Activated B cell treated with CpG ODN at 0.5 μM for 24 hours (primary cell): ENCODE results near the gene CX3CR1. TPM values are rescaled to one million over a fixed set of nuclear protein-coding genes. Genes with fewer than 3 reads are reported as not detected.

Experiments
- ATAC-seq: fragments of 200-7000 bp; cut with Tn5 transposase; one replicate; pipeline ENCODE4 v1.10.0; 2021; ENCODE audit warnings: low read depth, mild to moderate bottlenecking, moderate library complexity
- CTCF ChIA-PET: fragments of 350-600 bp; sonication (Branson Sonifier 250); formaldehyde crosslinking; loops from one replicate; lab custom pipeline; 2021; ENCODE audit warnings: antibody characterized with exemption; lab: Charles Lee
- POLR2A ChIA-PET: fragments of 350-600 bp; sonication (Branson Sonifier 250); formaldehyde crosslinking; loops from one replicate; lab custom pipeline; 2021; ENCODE audit warnings: antibody characterized with exemption; lab: Charles Lee
- DNase-seq: peaks from one replicate; pipeline ENCODE4 v3.0.0; 2022
- H3K27ac Mint-ChIP-seq: one replicate; pipeline ENCODE4 v1.8.0; 2020; ENCODE audit warnings: mixed read lengths
- H3K27me3 Mint-ChIP-seq: one replicate; pipeline ENCODE4 v1.8.0; 2021; ENCODE audit warnings: mixed read lengths
- H3K36me3 Mint-ChIP-seq: one replicate; pipeline ENCODE4 v1.8.0; 2021; ENCODE audit warnings: low read depth, mixed read lengths
- H3K4me1 Mint-ChIP-seq: one replicate; pipeline ENCODE4 v1.8.0; 2021; ENCODE audit warnings: mixed read lengths
- H3K4me3 Mint-ChIP-seq: one replicate; pipeline ENCODE4 v1.8.0; 2020; ENCODE audit warnings: mild to moderate bottlenecking, mixed read lengths
- H3K9me3 Mint-ChIP-seq: one replicate; pipeline ENCODE4 v1.8.0; 2020; ENCODE audit warnings: mixed read lengths
- CTCF ChIP-seq: fragments of 200-600 bp; IDR thresholded peaks from one replicate; pipeline ENCODE4 v1.8.0; 2022; ENCODE audit warnings: antibody characterized with exemption, mild to moderate bottlenecking
- intact Hi-C: fragments of 100-400 bp; cut with micrococcal nuclease; formaldehyde crosslinking; loops from one replicate; pipeline ENCODE4 v1.15.1; 2024
- total RNA-seq: library from RNA; stranded (reverse); gene quantifications from 2 replicates; pipeline ENCODE4 v1.2.3, GENCODE V29; 2022

CX3CR1 gene
- total RNA-seq, 1 donor from 2014 or later: 0.38 TPM

- H3K9me3 Mint-ChIP-seq: no peaks in the 10 kb centered on the region
- no peaks in the 10 kb centered on the region for H3K36me3 Mint-ChIP-seq
- ATAC-seq (peak; percentile 96), DNase-seq (peak; percentile 57)
- H3K4me1 Mint-ChIP-seq: peaks cover 86% of the 10 kb centered on the region
- CTCF ChIA-PET: interaction anchor here (0.6 to 2.7 kb wide), 3 partner anchors 32 to 66 kb away, joined by 3 to 44 read pairs (median 6); no protein-coding TSS in a partner anchor
- H3K4me3 Mint-ChIP-seq: peak overlapping the region; percentile 58
- peak overlapping the region; percentile 95 for H3K27ac Mint-ChIP-seq
- TF ChIP-seq CTCF: no peak
- no peaks in the 10 kb centered on the region for H3K27me3 Mint-ChIP-seq
- intact Hi-C loops: loop anchor here (1.0 to 2.0 kb wide), 7 partner anchors 17 to 147 kb away; partner anchors contain the start of gene SLC25A38
- POLR2A ChIA-PET: interaction anchor here (0.6 to 3.5 kb wide), 12 partner anchors 8 to 1119 kb away, joined by 3 to 29 read pairs (median 4); partner anchors contain the start of genes ACAA1, SCN11A and WDR48
These were observed 24.1 kb downstream of the CX3CR1 start for GRCh38 chr3:39255503-39256325.

GRCh38 chr3:39254806-39255449, 24.9 kb downstream of the CX3CR1 start:
- ChIA-PET POLR2A (interaction anchor here (0.9 to 3.5 kb wide), 9 partner anchors 9 to 1118 kb away, joined by 3 to 29 read pairs (median 6); partner anchors contain the start of genes ACAA1, SCN11A and WDR48), CTCF (interaction anchor here (2.7 kb wide), 1 partner anchor 33 kb away, joined by 44 read pairs; no protein-coding TSS in a partner anchor)
- TF ChIP-seq CTCF: no peak
- Mint-ChIP-seq H3K36me3 (no peaks in the 10 kb centered on the region), H3K27me3 (no peaks in the 10 kb centered on the region), H3K9me3 (no peaks in the 10 kb centered on the region), H3K27ac (peak overlapping the region; percentile 95), H3K4me1 (peaks cover 88% of the 10 kb centered on the region), H3K4me3 (peak overlapping the region; percentile 58)
- no peak for ATAC-seq
- intact Hi-C loops: loop anchor here (1.0 to 2.0 kb wide), 5 partner anchors 33 to 147 kb away; partner anchors contain the start of gene SLC25A38
- DNase-seq: no peak

GRCh38 chr3:39251576-39251975, 28.3 kb downstream of the CX3CR1 start:
- Mint-ChIP-seq H3K4me3 (no peak overlapping the region), H3K4me1 (peaks cover 68% of the 10 kb centered on the region)

GRCh38 chr3:39250116-39250747, 29.6 kb downstream of the CX3CR1 start:
- peaks cover 55% of the 10 kb centered on the region for H3K4me1 Mint-ChIP-seq
- no peaks in the 10 kb centered on the region for H3K9me3 Mint-ChIP-seq
- no peak for DNase-seq
- no peaks in the 10 kb centered on the region for H3K36me3 Mint-ChIP-seq
- POLR2A ChIA-PET: interaction anchor here (0.7 to 1.0 kb wide), 2 partner anchors 24 to 31 kb away, joined by 3 read pairs; no protein-coding TSS in a partner anchor
- ATAC-seq: no peak
- TF ChIP-seq CTCF: no peak
- CTCF ChIA-PET: interaction anchor here (0.9 kb wide), 1 partner anchor 42 kb away, joined by 3 read pairs; no protein-coding TSS in a partner anchor
- intact Hi-C loops: no loop called here
- no peaks in the 10 kb centered on the region for H3K27me3 Mint-ChIP-seq
- H3K4me3 Mint-ChIP-seq: no peak overlapping the region
- no peak overlapping the region for H3K27ac Mint-ChIP-seq

More at GRCh38 chr3:39251576-39251975, 28.3 kb downstream of the CX3CR1 start:
- Mint-ChIP-seq H3K9me3 (no peaks in the 10 kb centered on the region), H3K27me3 (no peaks in the 10 kb centered on the region), H3K27ac (no peak overlapping the region), H3K36me3 (no peaks in the 10 kb centered on the region)
- POLR2A ChIA-PET: no interaction called here
- ATAC-seq (no peak), DNase-seq (no peak)
- intact Hi-C loops: no loop called here
- CTCF ChIA-PET: no interaction called here
- TF ChIP-seq CTCF: no peak
